ENCODE data around the gene BHLHE41. TPM values are rescaled to one million over a fixed set of nuclear protein-coding genes. Genes with fewer than 3 reads are reported as not detected.

The BHLHE41 gene
- total and polyA plus RNA-seq, 10 donors, result 7.2 to 46.9 (median 24.4) TPM

DNA sequence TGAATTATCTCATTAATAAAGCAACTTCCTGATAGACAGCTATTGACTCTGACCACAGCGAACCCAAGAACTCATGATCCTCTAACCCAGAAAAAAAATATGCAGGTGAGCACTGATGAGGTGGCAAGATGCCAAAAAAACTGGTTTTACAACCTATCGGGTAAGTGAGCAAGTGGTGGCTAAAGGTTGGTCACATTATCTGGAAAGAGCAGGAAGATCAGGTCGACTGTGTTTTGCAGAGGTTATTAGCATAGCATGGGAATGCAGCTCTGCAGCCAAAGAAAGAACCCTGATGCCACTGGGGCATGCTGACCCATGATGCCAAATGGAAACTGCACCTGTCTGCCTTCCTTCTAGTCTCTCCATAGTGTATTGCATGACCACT, 23.5 kb downstream of the BHLHE41 start:
- peaks cover 0 to 7% (median 0%) of the 10 kb centered on the region in 6 donors for H3K4me1 ChIP-seq
- no peaks in the 10 kb centered on the region for H3K36me3 ChIP-seq
- TF ChIP-seq POLR2A (IDR thresholded peaks at IDR 0.05), result no peak
- TF ChIP-seq POLR2AphosphoS5 (IDR thresholded peaks at IDR 0.05), result no peak
- TF ChIP-seq, protein P1, sequence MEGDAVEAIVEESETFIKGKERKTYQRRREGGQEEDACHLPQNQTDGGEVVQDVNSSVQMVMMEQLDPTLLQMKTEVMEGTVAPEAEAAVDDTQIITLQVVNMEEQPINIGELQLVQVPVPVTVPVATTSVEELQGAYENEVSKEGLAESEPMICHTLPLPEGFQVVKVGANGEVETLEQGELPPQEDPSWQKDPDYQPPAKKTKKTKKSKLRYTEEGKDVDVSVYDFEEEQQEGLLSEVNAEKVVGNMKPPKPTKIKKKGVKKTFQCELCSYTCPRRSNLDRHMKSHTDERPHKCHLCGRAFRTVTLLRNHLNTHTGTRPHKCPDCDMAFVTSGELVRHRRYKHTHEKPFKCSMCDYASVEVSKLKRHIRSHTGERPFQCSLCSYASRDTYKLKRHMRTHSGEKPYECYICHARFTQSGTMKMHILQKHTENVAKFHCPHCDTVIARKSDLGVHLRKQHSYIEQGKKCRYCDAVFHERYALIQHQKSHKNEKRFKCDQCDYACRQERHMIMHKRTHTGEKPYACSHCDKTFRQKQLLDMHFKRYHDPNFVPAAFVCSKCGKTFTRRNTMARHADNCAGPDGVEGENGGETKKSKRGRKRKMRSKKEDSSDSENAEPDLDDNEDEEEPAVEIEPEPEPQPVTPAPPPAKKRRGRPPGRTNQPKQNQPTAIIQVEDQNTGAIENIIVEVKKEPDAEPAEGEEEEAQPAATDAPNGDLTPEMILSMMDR (IDR thresholded peaks at IDR 0.05 in 8 of 11, conservative IDR thresholded peaks at IDR 0.05 in 3 of 11), result no peak
- DNase-seq, result no peak
- 54 to 74% (median 63%) methylated on average over 3 of the region's 3 CpGs for WGBS, 5 donors
- no peaks in the 10 kb centered on the region for H3K9me3 ChIP-seq
- H3K27me3 ChIP-seq (replicated peaks in 1 of 7), result no peaks in the 10 kb centered on the region
- H3K4me3 ChIP-seq, result no peak overlapping the region
- no peak overlapping the region for H3K27ac ChIP-seq
- intact Hi-C loops (cut with DNase I; ENCODE audit: low total_unique reads), result no loop called here

DNA sequence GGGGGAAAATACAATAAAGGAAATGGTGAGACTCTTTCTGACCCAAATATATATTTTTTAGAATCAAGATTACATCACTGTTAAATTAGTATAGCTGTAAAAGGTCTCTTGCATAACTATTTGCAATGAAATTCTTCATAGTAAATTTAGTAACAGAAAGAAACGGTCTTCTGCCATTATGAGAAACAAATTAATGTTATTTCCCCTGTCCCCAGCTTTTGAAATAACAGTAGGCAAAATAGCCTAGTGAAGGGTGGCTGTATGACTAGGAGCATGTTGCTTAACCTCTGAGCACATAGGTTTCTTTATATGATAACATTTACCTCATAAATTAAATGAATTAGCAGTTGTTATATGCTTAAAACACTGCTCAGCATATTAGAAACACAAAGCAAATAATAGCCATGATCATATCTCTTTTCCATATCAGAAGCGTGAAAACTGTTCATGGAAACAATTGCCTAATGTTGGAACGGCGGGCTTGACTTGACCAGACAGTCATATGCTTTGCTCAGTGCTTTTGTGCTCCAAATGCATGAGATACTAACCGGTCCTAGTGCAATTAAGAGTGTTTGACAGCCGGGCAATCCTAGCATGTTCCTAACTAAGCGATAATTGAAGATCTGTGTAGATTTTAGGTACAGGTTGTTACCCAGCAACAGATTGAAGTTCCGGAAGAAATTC, 24.0 kb downstream of the BHLHE41 start:
- DNase-seq, result no peak
- no peak overlapping the region for H3K4me3 ChIP-seq
- 76 to 91% (median 88%) methylated on average over 8 of the region's 8 CpGs for WGBS, 5 donors
- H3K9me3 ChIP-seq, result no peaks in the 10 kb centered on the region
- H3K4me1 ChIP-seq, result peaks cover 0 to 7% (median 0%) of the 10 kb centered on the region in 6 donors
- intact Hi-C loops (cut with DNase I; ENCODE audit: low total_unique reads), result no loop called here
- TF ChIP-seq, protein P1 (IDR thresholded peaks at IDR 0.05 in 8 of 11, conservative IDR thresholded peaks at IDR 0.05 in 3 of 11), result no peak
- no peak for TF ChIP-seq POLR2AphosphoS5 (IDR thresholded peaks at IDR 0.05)
- no peak for TF ChIP-seq POLR2A (IDR thresholded peaks at IDR 0.05)
- no peaks in the 10 kb centered on the region for H3K36me3 ChIP-seq
- H3K27ac ChIP-seq, result no peak overlapping the region
- no peaks in the 10 kb centered on the region for H3K27me3 ChIP-seq (replicated peaks in 1 of 7)

DNA sequence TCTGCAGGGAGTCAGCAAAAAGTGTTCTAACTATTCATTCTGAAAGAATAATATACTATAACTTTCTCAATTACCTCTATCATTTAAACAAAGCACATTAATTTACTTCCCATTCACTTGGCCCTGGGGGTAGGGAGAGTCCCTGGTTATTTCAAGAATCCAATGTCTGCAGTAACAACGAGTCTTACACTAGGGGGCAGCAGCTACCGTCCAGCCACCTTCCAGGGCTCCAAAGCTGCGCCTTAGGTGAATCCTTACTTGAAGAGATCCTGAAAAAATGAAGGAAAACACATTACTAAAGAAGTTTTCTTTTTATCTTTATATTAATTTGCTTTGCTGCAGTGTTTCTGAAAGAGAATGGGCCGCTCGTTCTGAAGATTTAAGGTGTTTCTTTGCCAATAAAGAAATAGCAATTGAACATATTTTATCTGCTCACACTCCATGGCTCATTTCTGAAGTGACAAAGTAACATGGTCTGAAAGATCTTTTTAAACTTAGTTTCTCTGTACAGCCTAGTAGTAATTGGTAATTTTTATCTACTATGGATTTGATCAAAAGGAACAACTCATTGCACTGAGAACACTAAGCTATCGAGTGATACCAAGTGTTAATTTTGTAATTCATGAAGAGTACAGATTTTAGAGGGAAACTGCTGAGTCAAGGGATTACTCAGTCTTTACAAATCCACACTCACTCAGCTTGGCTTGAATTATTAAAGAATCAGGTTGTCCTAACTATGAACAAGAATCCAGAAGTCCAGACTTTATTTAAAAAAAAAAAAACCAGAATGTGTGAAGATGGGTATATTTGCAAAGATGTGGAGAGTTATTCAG, 27.6 kb downstream of the BHLHE41 start:
- Histone ChIP-seq H3K9me3 (no peaks in the 10 kb centered on the region), H3K4me1 (peaks cover 0 to 7% (median 0%) of the 10 kb centered on the region in 6 donors), H3K36me3 (no peaks in the 10 kb centered on the region), H3K27me3 (replicated peaks in 1 of 7) (no peaks in the 10 kb centered on the region), H3K4me3 (no peak overlapping the region), H3K27ac (no peak overlapping the region)
- intact Hi-C loops (cut with DNase I; ENCODE audit: low total_unique reads), result loop anchor here (5.0 kb wide), 1 partner anchor 555 kb away; no protein-coding TSS in a partner anchor
- DNase-seq, result peak; percentile 84
- 16 to 23% (median 19%) methylated on average over 6 of the region's 6 CpGs for WGBS, 5 donors
- TF ChIP-seq, protein P1 (IDR thresholded peaks at IDR 0.05 in 8 of 11, conservative IDR thresholded peaks at IDR 0.05 in 3 of 11), result peak; percentile 64 to 92 (median 87)
- TF ChIP-seq POLR2A (IDR thresholded peaks at IDR 0.05), result no peak
- no peak for TF ChIP-seq POLR2AphosphoS5 (IDR thresholded peaks at IDR 0.05)

DNA sequence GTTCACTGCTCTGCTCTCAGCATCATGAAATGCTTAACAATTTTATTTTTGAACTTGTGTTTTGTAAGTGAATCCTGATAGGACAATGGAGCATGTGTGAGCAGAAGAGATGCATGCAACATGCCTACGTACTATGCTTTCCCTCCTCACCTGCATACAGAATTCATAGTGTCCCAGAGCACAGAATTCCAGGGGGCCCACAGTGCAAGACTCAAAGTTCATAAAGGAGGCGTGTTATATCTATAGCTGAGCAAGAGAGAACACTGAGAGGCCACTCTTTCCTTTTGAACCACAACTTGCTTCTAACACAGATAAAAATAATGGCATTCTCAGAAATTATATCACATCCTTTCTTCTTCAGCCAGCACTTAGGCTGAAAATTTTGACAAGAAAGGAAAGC, 28.8 kb downstream of the BHLHE41 start:
- no peaks in the 10 kb centered on the region for H3K27me3 ChIP-seq (replicated peaks in 1 of 7)
- intact Hi-C loops (cut with DNase I; ENCODE audit: low total_unique reads), result loop anchor here (5.0 kb wide), 1 partner anchor 556 kb away; no protein-coding TSS in a partner anchor
- no peaks in the 10 kb centered on the region for H3K36me3 ChIP-seq
- H3K9me3 ChIP-seq, result no peaks in the 10 kb centered on the region
- TF ChIP-seq, protein P1 (IDR thresholded peaks at IDR 0.05 in 8 of 11, conservative IDR thresholded peaks at IDR 0.05 in 3 of 11), result no peak
- TF ChIP-seq POLR2AphosphoS5 (IDR thresholded peaks at IDR 0.05) (no peak), POLR2A (IDR thresholded peaks at IDR 0.05) (no peak)
- H3K4me3 ChIP-seq, result no peak overlapping the region
- H3K4me1 ChIP-seq, result peaks cover 0 to 7% (median 0%) of the 10 kb centered on the region in 6 donors
- H3K27ac ChIP-seq, result no peak overlapping the region
- DNase-seq, result no peak
- 89 to 98% (median 94%) methylated on average over 2 of the region's 2 CpGs for WGBS, 5 donors

All from spleen (tissue), 11 donors.